ENCODE data around the gene COQ10B. TPM values are rescaled to one million over a fixed set of nuclear protein-coding genes. Genes with fewer than 3 reads are reported as not detected.

The COQ10B gene
- total and polyA plus RNA-seq, 2 donors (not counting 3 experiments of a cell fraction or from before 2014, with no cell fraction given): 2.4 to 15.1 TPM

GRCh38 chr2:197500503-197501131, 47.3 kb downstream of the COQ10B start:
- TSS peak; percentile 67 for BruUV-seq (replicated peaks)
- H3K36me3 ChIP-seq (ENCODE audit: control insufficient read depth in 2 of 2, extremely low read depth in 1 of 2, insufficient read depth in 2 of 2, low read length in 2 of 2): peaks cover 4 to 16% of the 10 kb centered on the region in 2 experiments
- peak overlapping the region; percentile 60 to 93 (median 68) for H3K4me3 ChIP-seq (replicated peaks in 1 of 3; ENCODE audit: insufficient read depth in 1 of 3, low read depth in 1 of 3, low read length in 3 of 3)
- H4K20me1 ChIP-seq (replicated peaks; ENCODE audit: control insufficient read depth, extremely low read depth, insufficient read depth, low read length): peaks cover 2% of the 10 kb centered on the region
- CTCF ChIA-PET: interaction anchor here (1.0 to 1.1 kb wide), 3 partner anchors 16 to 278 kb away, joined by 3 to 6 read pairs (median 4); partner anchors contain the start of gene SF3B1
- peak overlapping the region; percentile 67 for H3K9ac ChIP-seq (replicated peaks; ENCODE audit: extremely low read depth, insufficient read depth, low read length)
- no peak for FAIRE-seq
- no peaks in the 10 kb centered on the region for H3K9me1 ChIP-seq (replicated peaks; ENCODE audit: control insufficient read depth, extremely low read depth, insufficient read depth, low read length)
- POLR2A ChIA-PET: interaction anchor here (1.0 to 2.7 kb wide), 5 partner anchors 9 to 175 kb away, joined by 3 to 13 read pairs (median 4); partner anchors contain the start of genes COQ10B, MOB4 and RFTN2
- H3K4me1 ChIP-seq (ENCODE audit: control insufficient read depth, extremely low read depth, insufficient read depth, low read length): peaks cover 44% of the 10 kb centered on the region
- peak overlapping the region; percentile 2 for H2AFZ ChIP-seq (ENCODE audit: low read depth, low read length)
- H3K79me2 ChIP-seq (ENCODE audit: control insufficient read depth, insufficient read depth, low read length): peaks cover 68% of the 10 kb centered on the region
- no peaks in the 10 kb centered on the region for H3K27me3 ChIP-seq (ENCODE audit: control insufficient read depth in 2 of 2, insufficient read depth in 2 of 2, low read length in 2 of 2)
- dilution Hi-C loops (cut with MboI; ENCODE audit: extremely low pct_ligation_motif_present, low sequenced_read_pairs) (no loop called here), intact Hi-C loops (cut with micrococcal nuclease) (loop anchor here (1.0 to 5.0 kb wide), 7 partner anchors 15 to 278 kb away; partner anchors contain the start of genes COQ10B, MARS2, RFTN2 and SF3B1)
- DNase-seq (ENCODE audit: low read depth, low spot score): peak; percentile 62
- H3K9me3 ChIP-seq (replicated peaks; ENCODE audit: control insufficient read depth, insufficient read depth, low read length): no peaks in the 10 kb centered on the region
- H3K4me2 ChIP-seq (ENCODE audit: insufficient read depth, low read length): peak overlapping the region; percentile 74
- peak overlapping the region; percentile 75 for H3K27ac ChIP-seq (ENCODE audit: insufficient read depth, low read depth, low read length)
- TF ChIP-seq GATA2 (IDR thresholded peaks at IDR 0.05; ENCODE audit: insufficient read depth, insufficient read length, low read depth, low read length) (no peak), POLR2A (IDR thresholded peaks at IDR 0.05; ENCODE audit: low read depth, low read length) (no peak), MYC (IDR thresholded peaks at IDR 0.05; ENCODE audit: low read depth, low read length) (no peak), CTCF (IDR thresholded peaks at IDR 0.05; ENCODE audit: extremely low read depth in 1 of 2, insufficient read depth in 1 of 2, low read depth in 1 of 2, low read length in 2 of 2) (no peak), POLR2AphosphoS5 (IDR thresholded peaks at IDR 0.05; ENCODE audit: insufficient read depth, low read depth, low read length) (no peak), MAX (IDR thresholded peaks at IDR 0.05; ENCODE audit: insufficient read depth, insufficient read length) (no peak), EZH2 (IDR thresholded peaks at IDR 0.05; ENCODE audit: borderline replicate concordance, low read depth, low read length, severe bottlenecking) (no peak)

All from endothelial cell of umbilical vein (primary cell).